Measurements from ENCODE around the gene TBC1D2B. TPM values are rescaled to one million over a fixed set of nuclear protein-coding genes. Genes with fewer than 3 reads are reported as not detected.

Gene TBC1D2B
- total and polyA plus RNA-seq, 4 donors = 8.4 to 119 (median 22.0) TPM

GRCh38 chr15:78075490-78076230, 1.9 kb downstream of the TBC1D2B start:
- peak; percentile 2 for TF ChIP-seq YY1 (IDR thresholded peaks at IDR 0.05)
- TF ChIP-seq TAF1 (conservative IDR thresholded peaks at IDR 0.05) = peak; percentile 57
- no peak for TF ChIP-seq ZBTB33 (IDR thresholded peaks at IDR 0.05)
- TF ChIP-seq FOXA2 (IDR thresholded peaks at IDR 0.05) = no peak
- TF ChIP-seq REST (IDR thresholded peaks at IDR 0.05) = peak; percentile 26
- TF ChIP-seq JUND (IDR thresholded peaks at IDR 0.05) = no peak
- no peak for TF ChIP-seq MAX (IDR thresholded peaks at IDR 0.05)
- TF ChIP-seq NR2F2 (IDR thresholded peaks at IDR 0.05) = peak; percentile 44
- WGBS = 9% methylated on average over 7 of the region's 7 CpGs
- Histone ChIP-seq H3K4me1 (ENCODE audit: control insufficient read depth in 4 of 4, insufficient read depth in 4 of 4, low read length in 3 of 4) (peaks cover 1 to 33% (median 16%) of the 10 kb centered on the region in 4 donors), H3K9me3 (ENCODE audit: control insufficient read depth in 4 of 4, low read length in 3 of 4) (no peaks in the 10 kb centered on the region), H3K27ac (ENCODE audit: low read depth in 1 of 2, low read length in 2 of 2) (peak overlapping the region; percentile 78 to 90), H3K27me3 (ENCODE audit: control insufficient read depth in 4 of 4, insufficient read depth in 4 of 4, low read length in 3 of 4) (no peaks in the 10 kb centered on the region), H3K9ac (ENCODE audit: low read depth in 1 of 2, low read length in 2 of 2) (peak overlapping the region; percentile 84 to 90), H3K4me3 (ENCODE audit: low read depth in 1 of 3, low read length in 3 of 3) (peak overlapping the region; percentile 80 to 90 (median 85)), H3K36me3 (ENCODE audit: control insufficient read depth in 4 of 4, insufficient read depth in 3 of 4, low read depth in 1 of 4, low read length in 3 of 4) (no peaks in the 10 kb centered on the region)
- DNase-seq (ENCODE audit: low spot score) = no peak

GRCh38 chr15:78073046-78073787, 4.3 kb downstream of the TBC1D2B start:
- Histone ChIP-seq H3K27ac (ENCODE audit: low read depth in 1 of 2, low read length in 2 of 2) (peak overlapping the region; percentile 81 to 92), H3K36me3 (ENCODE audit: control insufficient read depth in 4 of 4, insufficient read depth in 3 of 4, low read depth in 1 of 4, low read length in 3 of 4) (no peaks in the 10 kb centered on the region), H3K4me1 (ENCODE audit: control insufficient read depth in 4 of 4, insufficient read depth in 4 of 4, low read length in 3 of 4) (peaks cover 12 to 52% (median 29%) of the 10 kb centered on the region in 4 donors), H3K9me3 (ENCODE audit: control insufficient read depth in 4 of 4, low read length in 3 of 4) (no peaks in the 10 kb centered on the region), H3K27me3 (ENCODE audit: control insufficient read depth in 4 of 4, insufficient read depth in 4 of 4, low read length in 3 of 4) (no peaks in the 10 kb centered on the region), H3K4me3 (ENCODE audit: low read depth in 1 of 3, low read length in 3 of 3) (no peak overlapping the region), H3K9ac (ENCODE audit: low read depth in 1 of 2, low read length in 2 of 2) (peak overlapping the region; percentile 64 to 96)
- DNase-seq (ENCODE audit: low spot score) = no peak
- TF ChIP-seq ATF3 (IDR thresholded peaks at IDR 0.05) = no peak
- TF ChIP-seq TAF1 (conservative IDR thresholded peaks at IDR 0.05) = no peak
- TF ChIP-seq RXRA (IDR thresholded peaks at IDR 0.05) = no peak
- no peak for TF ChIP-seq HNF4G (IDR thresholded peaks at IDR 0.05)
- no peak for TF ChIP-seq GABPA (IDR thresholded peaks at IDR 0.05 in 1 of 2, conservative IDR thresholded peaks at IDR 0.05 in 1 of 2)
- no peak for TF ChIP-seq FOXA1 (IDR thresholded peaks at IDR 0.05)
- no peak for TF ChIP-seq SP1 (IDR thresholded peaks at IDR 0.05)
- no peak for TF ChIP-seq MAX (IDR thresholded peaks at IDR 0.05)
- TF ChIP-seq ZBTB33 (IDR thresholded peaks at IDR 0.05) = no peak
- TF ChIP-seq NR2F2 (IDR thresholded peaks at IDR 0.05) = no peak
- TF ChIP-seq REST (IDR thresholded peaks at IDR 0.05) = no peak
- 87% methylated on average over 5 of the region's 5 CpGs for WGBS

All from liver (tissue), 9 donors.